ENCODE data around the gene MRS2. TPM values are rescaled to one million over a fixed set of nuclear protein-coding genes. Genes with fewer than 3 reads are reported as not detected.
"Not testable (repeated sequence)": the region's sequence is repeated elsewhere in the genome, so short reads cannot be mapped to it uniquely, and the experiment has no call there.

The MRS2 gene
- polyA plus RNA-seq, 1 of the 3 experiments (the other 2 are of a cell fraction) = 9.4 TPM

- no peak for TF ChIP-seq CHD2 (IDR thresholded peaks at IDR 0.05; ENCODE audit: low read length, partially characterized antibody)
- no peak for TF ChIP-seq CTCF (IDR thresholded peaks at IDR 0.05)
- TF ChIP-seq JUND (IDR thresholded peaks at IDR 0.05) = no peak
- no peak for TF ChIP-seq TEAD4 (IDR thresholded peaks at IDR 0.05; ENCODE audit: borderline replicate concordance, insufficient read depth)
- no peak for TF ChIP-seq MEF2A (IDR thresholded peaks at IDR 0.05; ENCODE audit: borderline replicate concordance, low read depth)
- no peak for TF ChIP-seq IRF3 (IDR thresholded peaks at IDR 0.05; ENCODE audit: low read depth, low read length)
- TF ChIP-seq EP300 (IDR thresholded peaks at IDR 0.05; ENCODE audit: borderline replicate concordance in 1 of 2, low read depth in 1 of 2, low read length in 1 of 2) = no peak
- no peak for TF ChIP-seq ELF1 (IDR thresholded peaks at IDR 0.05)
- no peak for TF ChIP-seq YY1 (IDR thresholded peaks at IDR 0.05; ENCODE audit: low read depth)
- TF ChIP-seq FOXM1 (IDR thresholded peaks at IDR 0.05; ENCODE audit: low read depth) = no peak
- TF ChIP-seq NFIC (IDR thresholded peaks at IDR 0.05; ENCODE audit: borderline replicate concordance) = no peak
- no peak for TF ChIP-seq USF1 (IDR thresholded peaks at IDR 0.05; ENCODE audit: borderline replicate concordance, low read depth)
- no peak for TF ChIP-seq GATA2 (CRISPR knock-in tag; IDR thresholded peaks at IDR 0.05)
- TF ChIP-seq NRF1 (IDR thresholded peaks at IDR 0.05; ENCODE audit: low read depth, low read length) = no peak
- TF ChIP-seq POLR2AphosphoS5 (IDR thresholded peaks at IDR 0.05; ENCODE audit: low read depth, low read length) = no peak
- no peak for TF ChIP-seq GABPA (IDR thresholded peaks at IDR 0.05; ENCODE audit: low read depth)
- no peak for TF ChIP-seq MXI1 (IDR thresholded peaks at IDR 0.05; ENCODE audit: low read depth, low read length)
- TF ChIP-seq USF2 (IDR thresholded peaks at IDR 0.05; ENCODE audit: borderline replicate concordance, low read depth, low read length) = no peak
- TF ChIP-seq RXRA (IDR thresholded peaks at IDR 0.05; ENCODE audit: borderline replicate concordance, low read depth) = no peak
- TF ChIP-seq RCOR1 (IDR thresholded peaks at IDR 0.05; ENCODE audit: low read length) = no peak
- H3K27ac ChIP-seq (ENCODE audit: low read depth in 2 of 2, low read length in 1 of 2) = no peak overlapping the region
- H2AFZ ChIP-seq (ENCODE audit: low read depth) = no peak overlapping the region
- H3K9ac ChIP-seq = no peak overlapping the region
- no peaks in the 10 kb centered on the region for H3K9me2 ChIP-seq
- H3K27me3 ChIP-seq (ENCODE audit: insufficient read depth) = no peaks in the 10 kb centered on the region
- ChIA-PET POLR2A (no interaction called here), CTCF (interaction anchor here (0.7 to 1.5 kb wide), 2 partner anchors 38 to 99 kb away, joined by 3 to 6 read pairs; no protein-coding TSS in a partner anchor)
- H3K4me2 ChIP-seq = no peak overlapping the region
- H3K36me3 ChIP-seq (replicated peaks in 1 of 2; ENCODE audit: control insufficient read depth in 1 of 2, insufficient read depth in 2 of 2, low read length in 1 of 2) = no peaks in the 10 kb centered on the region
- no peak for DNase-seq
- no peaks in the 10 kb centered on the region for H3F3A ChIP-seq (replicated peaks; ENCODE audit: insufficient read depth)
- H3K9me3 ChIP-seq = no peaks in the 10 kb centered on the region
- no peak overlapping the region for H3K4me3 ChIP-seq (ENCODE audit: low read depth in 2 of 2, low read length in 1 of 2)
- no peaks in the 10 kb centered on the region for H3K79me2 ChIP-seq (ENCODE audit: insufficient read depth)
- H4K20me1 ChIP-seq (ENCODE audit: insufficient read depth) = no peaks in the 10 kb centered on the region
- WGBS (ENCODE audit: low lambda C conversion rate) = 68% methylated on average over 1 of the region's 1 CpG
- no peaks in the 10 kb centered on the region; a peak in 1 of 4 replicates for H3K4me1 ChIP-seq (ENCODE audit: control insufficient read depth in 1 of 2, insufficient read depth in 2 of 2, low read depth in 1 of 2, low read length in 1 of 2)
These were observed 20.6 kb upstream of the MRS2 start for GRCh38 chr6:24382220-24382540.

- H3K4me3 ChIP-seq (ENCODE audit: low read depth in 2 of 2, low read length in 1 of 2); H3K9me2 ChIP-seq; DNase-seq; H4K20me1 ChIP-seq (ENCODE audit: insufficient read depth); H3K79me2 ChIP-seq (ENCODE audit: insufficient read depth); H3K36me3 ChIP-seq (replicated peaks in 1 of 2; ENCODE audit: control insufficient read depth in 1 of 2, insufficient read depth in 2 of 2, low read length in 1 of 2); H3K27me3 ChIP-seq (ENCODE audit: insufficient read depth); H3K9ac ChIP-seq; H3K9me3 ChIP-seq; H3F3A ChIP-seq (replicated peaks; ENCODE audit: insufficient read depth); POLR2A ChIA-PET; H3K4me1 ChIP-seq (ENCODE audit: control insufficient read depth in 1 of 2, insufficient read depth in 2 of 2, low read depth in 1 of 2, low read length in 1 of 2); H3K4me2 ChIP-seq; H2AFZ ChIP-seq (ENCODE audit: low read depth); CTCF ChIA-PET; H3K27ac ChIP-seq (ENCODE audit: low read depth in 2 of 2, low read length in 1 of 2): not testable (repeated sequence)
- WGBS (ENCODE audit: low lambda C conversion rate) = 70% methylated on average over 9 of the region's 9 CpGs
These were observed 19.7 kb upstream of the MRS2 start for GRCh38 chr6:24382891-24383494.

- H3K79me2 ChIP-seq (ENCODE audit: insufficient read depth); DNase-seq; H2AFZ ChIP-seq (ENCODE audit: low read depth); H3K4me2 ChIP-seq; POLR2A ChIA-PET; H3K9ac ChIP-seq; H3K9me2 ChIP-seq; H3F3A ChIP-seq (replicated peaks; ENCODE audit: insufficient read depth); H3K4me1 ChIP-seq (ENCODE audit: control insufficient read depth in 1 of 2, insufficient read depth in 2 of 2, low read depth in 1 of 2, low read length in 1 of 2); H3K27ac ChIP-seq (ENCODE audit: low read depth in 2 of 2, low read length in 1 of 2); H3K36me3 ChIP-seq (replicated peaks in 1 of 2; ENCODE audit: control insufficient read depth in 1 of 2, insufficient read depth in 2 of 2, low read length in 1 of 2); H3K4me3 ChIP-seq (ENCODE audit: low read depth in 2 of 2, low read length in 1 of 2); H4K20me1 ChIP-seq (ENCODE audit: insufficient read depth); H3K27me3 ChIP-seq (ENCODE audit: insufficient read depth); H3K9me3 ChIP-seq: not testable (repeated sequence)
- 46% methylated on average over 5 of the region's 5 CpGs for WGBS (ENCODE audit: low lambda C conversion rate)
- CTCF ChIA-PET = interaction anchor here (0.6 kb wide), 1 partner anchor 101 kb away, joined by 3 read pairs; no protein-coding TSS in a partner anchor
These were observed 18.2 kb upstream of the MRS2 start for GRCh38 chr6:24384369-24385130.

Data from SK-N-SH (cell line).